Liver (tissue), 9 donors: ENCODE results near the gene RBM34. TPM values are rescaled to one million over a fixed set of nuclear protein-coding genes. Genes with fewer than 3 reads are reported as not detected.
"Not testable (repeated sequence)": the region's sequence is repeated elsewhere in the genome, so short reads cannot be mapped to it uniquely, and the experiment has no call there.

ENCODE experiments used
- DNase-seq: peaks from one replicate; pipeline ENCODE4 v3.0.0-alpha.2; 2017; ENCODE audit warnings: low spot score
- H3K27ac ChIP-seq, 2 donors: one replicate each; pipeline ENCODE4 v1.7.0; 2013; ENCODE audit warnings: inconsistent platforms in 2 of 2, low read length in 2 of 2, control low read depth in 1 of 2, low read depth in 1 of 2, mild to moderate bottlenecking in 1 of 2
- H3K27me3 ChIP-seq, 4 donors: one replicate each; pipeline versions ENCODE4 v1.6.1 to v1.7.0; 2013; ENCODE audit warnings: low read length in 3 of 4, inconsistent platforms in 1 of 4, mild to moderate bottlenecking in 1 of 4, moderate library complexity in 1 of 4; ENCODE audit not compliant: control insufficient read depth in 4 of 4, insufficient read depth in 4 of 4
- H3K36me3 ChIP-seq, 4 donors: one replicate each; pipeline versions ENCODE4 v1.6.1 to v1.7.0; 2013; ENCODE audit warnings: low read length in 3 of 4, mild to moderate bottlenecking in 3 of 4, low read depth in 1 of 4, moderate library complexity in 1 of 4; ENCODE audit not compliant: control insufficient read depth in 4 of 4, insufficient read depth in 3 of 4
- H3K4me1 ChIP-seq, 4 donors: one replicate each; pipeline versions ENCODE4 v1.6.1 to v1.7.0; 2013; ENCODE audit warnings: low read length in 3 of 4, mild to moderate bottlenecking in 3 of 4, moderate library complexity in 1 of 4; ENCODE audit not compliant: control insufficient read depth in 4 of 4, insufficient read depth in 4 of 4
- H3K4me3 ChIP-seq, 3 donors: one replicate each; pipeline versions ENCODE4 v1.6.1 to v1.7.0; 2013; ENCODE audit warnings: low read length in 3 of 3, control low read depth in 1 of 3, low read depth in 1 of 3, mild to moderate bottlenecking in 1 of 3
- H3K9ac ChIP-seq, 2 donors: one replicate each; pipeline ENCODE4 v1.7.0; 2013; ENCODE audit warnings: low read length in 2 of 2, mild to moderate bottlenecking in 2 of 2, moderate library complexity in 2 of 2, control low read depth in 1 of 2, low read depth in 1 of 2
- H3K9me3 ChIP-seq, 4 donors: one replicate each; pipeline versions ENCODE4 v1.6.1 to v1.7.0; 2013; ENCODE audit warnings: low read length in 3 of 4; ENCODE audit not compliant: control insufficient read depth in 4 of 4
- FOXA2 ChIP-seq: IDR thresholded peaks from 2 replicates; pipeline ENCODE4 v1.6.1; 2016; ENCODE audit warnings: antibody characterized with exemption
- GABPA ChIP-seq, 2 donors: IDR thresholded peaks in 1 of 2; conservative IDR thresholded peaks in 1 of 2; 2 replicates each; pipeline ENCODE4 v1.6.1; 2016; ENCODE audit warnings: antibody characterized with exemption in 2 of 2, mild to moderate bottlenecking in 1 of 2, moderate library complexity in 1 of 2
- HNF4A ChIP-seq, 2 donors: conservative IDR thresholded peaks; 2 replicates each; pipeline ENCODE4 v1.6.1; 2016; ENCODE audit warnings: antibody characterized with exemption in 2 of 2, mild to moderate bottlenecking in 2 of 2
- HNF4G ChIP-seq: IDR thresholded peaks from 2 replicates; pipeline ENCODE4 v1.6.1; 2016; ENCODE audit warnings: antibody characterized with exemption
- JUND ChIP-seq, 2 donors: IDR thresholded peaks; 2 replicates each; pipeline ENCODE4 v1.6.1; 2016; ENCODE audit warnings: antibody characterized with exemption in 2 of 2
- MAX ChIP-seq: IDR thresholded peaks from 2 replicates; pipeline ENCODE4 v1.6.1; 2016; ENCODE audit warnings: antibody characterized with exemption
- NR2F2 ChIP-seq: IDR thresholded peaks from 2 replicates; pipeline ENCODE4 v1.6.1; 2016; ENCODE audit warnings: antibody characterized with exemption
- RAD21 ChIP-seq, 2 donors: IDR thresholded peaks; 2 replicates each; pipeline ENCODE4 v1.6.1; 2016; ENCODE audit warnings: antibody characterized with exemption in 2 of 2, mild to moderate bottlenecking in 2 of 2
- RXRA ChIP-seq, 2 donors: IDR thresholded peaks; 2 replicates each; pipeline ENCODE4 v1.6.1; 2017 to 2018; ENCODE audit warnings: antibody characterized with exemption in 2 of 2, mild to moderate bottlenecking in 1 of 2
- SP1 ChIP-seq: IDR thresholded peaks from 2 replicates; pipeline ENCODE4 v1.6.1; 2018; ENCODE audit warnings: antibody characterized with exemption, mild to moderate bottlenecking
- TAF1 ChIP-seq: conservative IDR thresholded peaks from 2 replicates; pipeline ENCODE4 v1.6.1; 2016; ENCODE audit warnings: antibody characterized with exemption, mild to moderate bottlenecking
- YY1 ChIP-seq: IDR thresholded peaks from 2 replicates; pipeline ENCODE4 v1.6.1; 2016; ENCODE audit warnings: antibody characterized with exemption, mild to moderate bottlenecking
- ZBTB33 ChIP-seq: IDR thresholded peaks from 2 replicates; pipeline ENCODE4 v1.6.1; 2016; ENCODE audit warnings: antibody characterized with exemption
- WGBS: extraction: QIAGEN DNeasy Blood & Tissue Kit; methylation state at CpG from one replicate; pipeline ENCODE4 v1.1.7; 2013; 5-methylcytosine and 5-hydroxymethylcytosine counted together
- polyA plus RNA-seq, 2 donors: library from polyadenylated mRNA; stranded (reverse) in 1 of 2; unstranded in 1 of 2; fragments of 200-250 nt in 1 of 2; fragments of >200 nt in 1 of 2; fragmentation: Nextera tagmentation in 1 of 2; extraction: Ambion mirVana in 1 of 2; gene quantifications; one replicate each; pipeline versions ENCODE4 v1.2.1 to v1.2.3, GENCODE V29; 2013 to 2015
- total RNA-seq, 2 donors: library from RNA; depleted of rRNA; stranded (reverse); fragments of >200 nt; gene quantifications; one replicate each; pipeline ENCODE4 v1.2.3, GENCODE V29; 2014
- TF ChIP-seq, protein P1 (sequence below): IDR thresholded peaks from 2 replicates; pipeline ENCODE4 v1.6.1; 2016; ENCODE audit warnings: antibody characterized with exemption
- TF ChIP-seq, protein P2 (sequence below): fragments of 150-350 bp; IDR thresholded peaks from 2 replicates; pipeline ENCODE4 v1.5.1; 2017; ENCODE audit warnings: improper control_type of control experiment, low read depth, low read length; ENCODE audit not compliant: missing input control
- TF ChIP-seq, protein P3 (sequence below): IDR thresholded peaks from 2 replicates; pipeline ENCODE4 v1.6.1; 2016; ENCODE audit warnings: antibody characterized with exemption, mild to moderate bottlenecking
- donor health status: healthy.
- donor health status: healthy.
- donor health status: healthy.
- donor health status: healthy.
- donor health status: healthy.

The RBM34 gene
- total and polyA plus RNA-seq, 4 donors: 15.6 to 30.2 (median 18.8) TPM

DNA sequence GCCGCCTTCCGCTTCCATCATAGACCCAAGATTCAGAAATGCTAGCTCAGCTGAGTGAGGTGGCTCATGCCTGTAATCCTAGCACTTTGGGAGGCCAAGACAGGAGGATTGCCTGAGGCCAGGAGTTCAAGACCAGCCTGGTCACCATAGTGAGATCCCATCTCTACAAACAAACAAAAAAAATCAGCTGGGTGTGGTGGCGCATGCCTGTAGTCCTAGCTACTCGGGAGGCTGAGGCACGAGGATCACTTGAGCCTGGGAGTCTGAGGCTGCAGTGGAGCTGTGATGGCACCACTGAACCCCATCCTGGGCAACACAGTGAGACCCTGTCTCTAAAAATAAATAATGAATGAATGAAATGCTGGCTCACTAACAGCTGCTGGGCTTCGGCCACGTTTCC is 72.1 kb downstream of the RBM34 start (continued):
- TF ChIP-seq, protein P1, sequence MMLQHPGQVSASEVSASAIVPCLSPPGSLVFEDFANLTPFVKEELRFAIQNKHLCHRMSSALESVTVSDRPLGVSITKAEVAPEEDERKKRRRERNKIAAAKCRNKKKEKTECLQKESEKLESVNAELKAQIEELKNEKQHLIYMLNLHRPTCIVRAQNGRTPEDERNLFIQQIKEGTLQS: no peak
- no peak for TF ChIP-seq HNF4A (conservative IDR thresholded peaks at IDR 0.05)

DNA sequence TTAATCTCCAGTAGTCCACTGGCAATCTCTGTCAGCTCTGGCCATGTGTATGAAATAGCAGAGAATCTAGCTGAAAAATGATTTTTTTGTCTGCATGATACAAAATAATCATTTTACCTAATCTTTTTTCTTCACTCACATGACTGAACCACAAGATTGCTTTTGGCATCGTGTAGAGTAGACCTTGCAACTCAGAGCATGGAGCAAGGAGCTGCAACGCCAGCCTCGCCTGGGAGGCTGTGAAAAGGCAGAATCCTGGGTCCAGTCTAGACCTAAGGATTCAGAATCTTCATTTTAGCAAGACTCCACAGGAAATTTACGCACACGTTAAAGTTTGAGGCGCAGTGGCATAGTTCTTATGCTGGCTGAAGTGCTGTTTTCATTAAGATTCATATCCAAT is 72.6 kb downstream of the RBM34 start:
- Histone ChIP-seq H3K27ac (no peak overlapping the region), H3K27me3 (no peaks in the 10 kb centered on the region), H3K9me3 (no peaks in the 10 kb centered on the region), H3K4me1 (peaks cover 0 to 15% (median 10%) of the 10 kb centered on the region in 4 donors), H3K36me3 (no peaks in the 10 kb centered on the region), H3K9ac (no peak overlapping the region), H3K4me3 (no peak overlapping the region)
- TF ChIP-seq RAD21 (IDR thresholded peaks at IDR 0.05) (no peak), HNF4A (conservative IDR thresholded peaks at IDR 0.05) (no peak), RXRA (IDR thresholded peaks at IDR 0.05) (no peak), NR2F2 (no peak), SP1 (no peak), FOXA2 (no peak)
- DNase-seq: no peak
- WGBS: 90% methylated on average over 6 of the region's 6 CpGs

GRCh38 chr1:235087906-235088305 is 73.1 kb downstream of the RBM34 start:
- DNase-seq: no peak
- no peaks in the 10 kb centered on the region for H3K36me3 ChIP-seq
- TF ChIP-seq FOXA2 (no peak), YY1 (no peak), HNF4A (conservative IDR thresholded peaks at IDR 0.05) (no peak), HNF4G (no peak), JUND (IDR thresholded peaks at IDR 0.05) (no peak), NR2F2 (no peak), ZBTB33 (no peak), TAF1 (no peak), SP1 (no peak), MAX (no peak), RXRA (IDR thresholded peaks at IDR 0.05) (no peak), GABPA (IDR thresholded peaks at IDR 0.05 in 1 of 2, conservative IDR thresholded peaks at IDR 0.05 in 1 of 2) (no peak)
- TF ChIP-seq, protein P2, sequence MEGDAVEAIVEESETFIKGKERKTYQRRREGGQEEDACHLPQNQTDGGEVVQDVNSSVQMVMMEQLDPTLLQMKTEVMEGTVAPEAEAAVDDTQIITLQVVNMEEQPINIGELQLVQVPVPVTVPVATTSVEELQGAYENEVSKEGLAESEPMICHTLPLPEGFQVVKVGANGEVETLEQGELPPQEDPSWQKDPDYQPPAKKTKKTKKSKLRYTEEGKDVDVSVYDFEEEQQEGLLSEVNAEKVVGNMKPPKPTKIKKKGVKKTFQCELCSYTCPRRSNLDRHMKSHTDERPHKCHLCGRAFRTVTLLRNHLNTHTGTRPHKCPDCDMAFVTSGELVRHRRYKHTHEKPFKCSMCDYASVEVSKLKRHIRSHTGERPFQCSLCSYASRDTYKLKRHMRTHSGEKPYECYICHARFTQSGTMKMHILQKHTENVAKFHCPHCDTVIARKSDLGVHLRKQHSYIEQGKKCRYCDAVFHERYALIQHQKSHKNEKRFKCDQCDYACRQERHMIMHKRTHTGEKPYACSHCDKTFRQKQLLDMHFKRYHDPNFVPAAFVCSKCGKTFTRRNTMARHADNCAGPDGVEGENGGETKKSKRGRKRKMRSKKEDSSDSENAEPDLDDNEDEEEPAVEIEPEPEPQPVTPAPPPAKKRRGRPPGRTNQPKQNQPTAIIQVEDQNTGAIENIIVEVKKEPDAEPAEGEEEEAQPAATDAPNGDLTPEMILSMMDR: no peak
- TF ChIP-seq, protein P3, sequence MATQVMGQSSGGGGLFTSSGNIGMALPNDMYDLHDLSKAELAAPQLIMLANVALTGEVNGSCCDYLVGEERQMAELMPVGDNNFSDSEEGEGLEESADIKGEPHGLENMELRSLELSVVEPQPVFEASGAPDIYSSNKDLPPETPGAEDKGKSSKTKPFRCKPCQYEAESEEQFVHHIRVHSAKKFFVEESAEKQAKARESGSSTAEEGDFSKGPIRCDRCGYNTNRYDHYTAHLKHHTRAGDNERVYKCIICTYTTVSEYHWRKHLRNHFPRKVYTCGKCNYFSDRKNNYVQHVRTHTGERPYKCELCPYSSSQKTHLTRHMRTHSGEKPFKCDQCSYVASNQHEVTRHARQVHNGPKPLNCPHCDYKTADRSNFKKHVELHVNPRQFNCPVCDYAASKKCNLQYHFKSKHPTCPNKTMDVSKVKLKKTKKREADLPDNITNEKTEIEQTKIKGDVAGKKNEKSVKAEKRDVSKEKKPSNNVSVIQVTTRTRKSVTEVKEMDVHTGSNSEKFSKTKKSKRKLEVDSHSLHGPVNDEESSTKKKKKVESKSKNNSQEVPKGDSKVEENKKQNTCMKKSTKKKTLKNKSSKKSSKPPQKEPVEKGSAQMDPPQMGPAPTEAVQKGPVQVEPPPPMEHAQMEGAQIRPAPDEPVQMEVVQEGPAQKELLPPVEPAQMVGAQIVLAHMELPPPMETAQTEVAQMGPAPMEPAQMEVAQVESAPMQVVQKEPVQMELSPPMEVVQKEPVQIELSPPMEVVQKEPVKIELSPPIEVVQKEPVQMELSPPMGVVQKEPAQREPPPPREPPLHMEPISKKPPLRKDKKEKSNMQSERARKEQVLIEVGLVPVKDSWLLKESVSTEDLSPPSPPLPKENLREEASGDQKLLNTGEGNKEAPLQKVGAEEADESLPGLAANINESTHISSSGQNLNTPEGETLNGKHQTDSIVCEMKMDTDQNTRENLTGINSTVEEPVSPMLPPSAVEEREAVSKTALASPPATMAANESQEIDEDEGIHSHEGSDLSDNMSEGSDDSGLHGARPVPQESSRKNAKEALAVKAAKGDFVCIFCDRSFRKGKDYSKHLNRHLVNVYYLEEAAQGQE: no peak
- H3K27me3 ChIP-seq: no peaks in the 10 kb centered on the region
- H3K4me3 ChIP-seq: no peak overlapping the region
- H3K9ac ChIP-seq: no peak overlapping the region
- no peaks in the 10 kb centered on the region for H3K9me3 ChIP-seq
- no peak overlapping the region for H3K27ac ChIP-seq
- 91% methylated on average over 6 of the region's 6 CpGs for WGBS
- peaks cover 0 to 15% (median 12%) of the 10 kb centered on the region in 4 donors for H3K4me1 ChIP-seq

- not testable (repeated sequence) for H3K9ac ChIP-seq, H3K27ac ChIP-seq, H3K36me3 ChIP-seq, H3K9me3 ChIP-seq, DNase-seq, H3K4me3 ChIP-seq, H3K27me3 ChIP-seq
- WGBS: 94% methylated on average over 12 of the region's 12 CpGs
- H3K4me1 ChIP-seq: peaks cover 2 to 16% (median 14%) of the 10 kb centered on the region in 4 donors
These were observed 75.5 kb downstream of the RBM34 start for GRCh38 chr1:235085411-235086117.
